Heart left ventricle (tissue), 16 donors: ENCODE data around the gene AFAP1L1. TPM values are rescaled to one million over a fixed set of nuclear protein-coding genes. Genes with fewer than 3 reads are reported as not detected.
A peak's percentile ranks its signal among the peaks of the same experiment; 100 is the strongest.

Source experiments
- ATAC-seq, 4 donors: fragments of 200-7000 bp; cut with Tn5 transposase; one replicate each; pipeline ENCODE4 v1.9.1; 2020 to 2022; ENCODE audit warnings: moderate library complexity in 4 of 4, mild to moderate bottlenecking in 3 of 4, moderate number of reproducible peaks in 1 of 4
- DNase-seq, 5 donors: peaks; one replicate each; pipeline ENCODE4 v3.0.0-alpha.2; 2020
- H3K27ac ChIP-seq, 12 donors: fragments of 200-600 bp; sonication (generic) in 4 of 12; one replicate each; pipeline versions ENCODE4 v1.5.0 to v1.8.0; 2016 to 2022; ENCODE audit warnings: mild to moderate bottlenecking in 2 of 12
- H3K27me3 ChIP-seq, 9 donors: fragments of 200-600 bp; sonication (generic) in 2 of 9; one replicate each; pipeline versions ENCODE4 v1.5.1 to v1.8.0; 2016 to 2022; ENCODE audit warnings: mild to moderate bottlenecking in 3 of 9
- H3K36me3 ChIP-seq, 9 donors: fragments of 200-600 bp; sonication (generic) in 2 of 9; one replicate each; pipeline versions ENCODE4 v1.5.0 to v1.8.0; 2018 to 2022; ENCODE audit warnings: mild to moderate bottlenecking in 2 of 9
- H3K4me1 ChIP-seq, 12 donors: fragments of 200-600 bp; sonication (generic) in 4 of 12; one replicate each; pipeline versions ENCODE4 v1.5.0 to v1.8.0; 2016 to 2022; ENCODE audit warnings: mild to moderate bottlenecking in 3 of 12
- H3K4me3 ChIP-seq, 12 donors: fragments of 200-600 bp; sonication (generic) in 4 of 12; one replicate each; pipeline versions ENCODE4 v1.5.0 to v1.8.0; 2017 to 2022; ENCODE audit warnings: mild to moderate bottlenecking in 9 of 12, moderate library complexity in 4 of 12
- H3K9me3 ChIP-seq, 12 donors: fragments of 200-600 bp; sonication (generic) in 4 of 12; one replicate each; pipeline versions ENCODE4 v1.5.0 to v1.8.0; 2016 to 2022; ENCODE audit warnings: mild to moderate bottlenecking in 1 of 12
- POLR2A ChIP-seq, 2 donors: fragments of 450-650 bp; IDR thresholded peaks; one replicate each; pipeline ENCODE4 v1.6.1; 2017; ENCODE audit warnings: antibody characterized with exemption in 2 of 2, mild to moderate bottlenecking in 2 of 2, moderate library complexity in 2 of 2
- WGBS, 4 donors: extraction: QIAGEN DNeasy Blood & Tissue Kit in 2 of 4; methylation state at CpG; one replicate each; pipeline versions ENCODE4 v1.1.5 to v1.1.7; 2013 to 2018; 5-methylcytosine and 5-hydroxymethylcytosine counted together
- intact Hi-C, 10 donors: fragments of 100-400 bp; cut with DNase I; formaldehyde crosslinking; loops; one replicate each; pipeline versions ENCODE4 v1.11.1 to v1.14.2; 2022
- polyA plus RNA-seq, 2 donors: library from polyadenylated mRNA; stranded (reverse); fragments of 200-250 nt; gene quantifications; one replicate each; pipeline ENCODE4 v1.2.3, GENCODE V29; 2013
- total RNA-seq, 9 donors: library from RNA; depleted of rRNA in 2 of 9; stranded (reverse); fragments of >200 nt in 2 of 9; fragmentation: NEBNext Ultra II Directional in 3 of 9; extraction: Animal tissue kit (Norgen Biotek cat#: 25700) in 3 of 9; gene quantifications; one replicate each; pipeline versions ENCODE4 v1.1.0 to v1.2.4, GENCODE V29; 2016 to 2023
- TF ChIP-seq, protein P1 (sequence below), 12 donors: fragments of 200-600 bp; sonication (generic) in 4 of 12; IDR thresholded peaks; one replicate each; pipeline versions ENCODE4 v1.5.0 to v1.8.0; 2018 to 2022; ENCODE audit warnings: antibody characterized with exemption in 12 of 12, mild to moderate bottlenecking in 5 of 12
- donor health status: ischemic (EF 13 %, LVEDD 7.1; RV severe dilation, severe dysfunction).
- donor health status: healthy with polysubstance abuse.
- donor health status: DM: no; HTN: yes; CAD: no.
- donor health status: DM: no; HTN: no; CAD: no.
- donor health status: ischemic (EF 25% LVEDD 6.9; RV normal size, moderate dysfunction).
- donor health status: ischemic (EF 25% LVEDD 5.7; RV mildly dilated, moderate dysfunction).
- donor health status: healthy.
- donor health status: DM: yes; HTN: yes; CAD: no.
- donor health status: ischemic (EF 35%, LVEDD 5.7; RV mildly dilated, moderate dysfunction).
- donor health status: nonischemic (EF 11% LVEDD 7.7; RV severe dilation, severe dysfunction).
- donor health status: DM: yes; HTN: yes; CAD: no.
- donor health status: PGD.
- donor health status: ischemic (EF 29% LVEDD 5.4; RV normal size, mild dysfunction).
- donor health status: nonischemic (EF 23%, LVEDD 6.1; RV moderate dilation, normal function).

AFAP1L1 gene
- total and polyA plus RNA-seq, 11 donors: 30.4 to 57.7 (median 45.0) TPM

DNA sequence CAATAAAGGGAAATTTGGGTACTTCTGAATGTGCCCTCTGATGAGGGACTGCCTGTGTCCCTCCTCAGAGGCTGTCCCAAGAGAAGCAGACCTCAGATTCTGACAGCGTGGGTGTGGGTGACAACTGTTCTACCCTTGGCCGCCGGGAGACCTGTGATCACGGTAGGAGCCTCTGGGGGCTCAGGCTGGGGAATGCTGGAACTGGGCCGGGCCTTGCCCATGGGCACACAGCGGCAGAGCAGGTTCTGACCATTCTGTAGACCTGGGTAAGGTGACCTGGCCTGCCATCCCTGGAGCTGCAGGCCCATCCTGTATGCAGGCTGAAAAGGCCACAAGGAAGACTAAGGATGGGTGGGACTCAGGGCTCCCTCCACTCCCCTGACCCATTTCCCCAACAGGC, 44.1 kb downstream of the AFAP1L1 start:
- ATAC-seq (no peak), DNase-seq (no peak)
- Histone ChIP-seq H3K27ac (peak overlapping the region in 1 of 12 donors; percentile 4), H3K4me1 (peaks cover 7 to 46% (median 14%) of the 10 kb centered on the region in 12 donors), H3K4me3 (no peak overlapping the region), H3K9me3 (no peaks in the 10 kb centered on the region), H3K27me3 (no peaks in the 10 kb centered on the region), H3K36me3 (peaks cover 0 to 98% (median 48%) of the 10 kb centered on the region in 9 donors)
- intact Hi-C loops: loop anchor here in 8 of 10 donors (2.0 to 10.0 kb wide), 6 partner anchors 43 to 249 kb away; partner anchors contain the start of gene AFAP1L1 (in 1 of the 8)
- 91 to 94% (median 93%) methylated on average over 4 to 6 of the region's 6 CpGs for WGBS, 4 donors
- TF ChIP-seq, protein P1, sequence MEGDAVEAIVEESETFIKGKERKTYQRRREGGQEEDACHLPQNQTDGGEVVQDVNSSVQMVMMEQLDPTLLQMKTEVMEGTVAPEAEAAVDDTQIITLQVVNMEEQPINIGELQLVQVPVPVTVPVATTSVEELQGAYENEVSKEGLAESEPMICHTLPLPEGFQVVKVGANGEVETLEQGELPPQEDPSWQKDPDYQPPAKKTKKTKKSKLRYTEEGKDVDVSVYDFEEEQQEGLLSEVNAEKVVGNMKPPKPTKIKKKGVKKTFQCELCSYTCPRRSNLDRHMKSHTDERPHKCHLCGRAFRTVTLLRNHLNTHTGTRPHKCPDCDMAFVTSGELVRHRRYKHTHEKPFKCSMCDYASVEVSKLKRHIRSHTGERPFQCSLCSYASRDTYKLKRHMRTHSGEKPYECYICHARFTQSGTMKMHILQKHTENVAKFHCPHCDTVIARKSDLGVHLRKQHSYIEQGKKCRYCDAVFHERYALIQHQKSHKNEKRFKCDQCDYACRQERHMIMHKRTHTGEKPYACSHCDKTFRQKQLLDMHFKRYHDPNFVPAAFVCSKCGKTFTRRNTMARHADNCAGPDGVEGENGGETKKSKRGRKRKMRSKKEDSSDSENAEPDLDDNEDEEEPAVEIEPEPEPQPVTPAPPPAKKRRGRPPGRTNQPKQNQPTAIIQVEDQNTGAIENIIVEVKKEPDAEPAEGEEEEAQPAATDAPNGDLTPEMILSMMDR (IDR thresholded peaks at IDR 0.05): no peak
- no peak for TF ChIP-seq POLR2A (IDR thresholded peaks at IDR 0.05)

DNA sequence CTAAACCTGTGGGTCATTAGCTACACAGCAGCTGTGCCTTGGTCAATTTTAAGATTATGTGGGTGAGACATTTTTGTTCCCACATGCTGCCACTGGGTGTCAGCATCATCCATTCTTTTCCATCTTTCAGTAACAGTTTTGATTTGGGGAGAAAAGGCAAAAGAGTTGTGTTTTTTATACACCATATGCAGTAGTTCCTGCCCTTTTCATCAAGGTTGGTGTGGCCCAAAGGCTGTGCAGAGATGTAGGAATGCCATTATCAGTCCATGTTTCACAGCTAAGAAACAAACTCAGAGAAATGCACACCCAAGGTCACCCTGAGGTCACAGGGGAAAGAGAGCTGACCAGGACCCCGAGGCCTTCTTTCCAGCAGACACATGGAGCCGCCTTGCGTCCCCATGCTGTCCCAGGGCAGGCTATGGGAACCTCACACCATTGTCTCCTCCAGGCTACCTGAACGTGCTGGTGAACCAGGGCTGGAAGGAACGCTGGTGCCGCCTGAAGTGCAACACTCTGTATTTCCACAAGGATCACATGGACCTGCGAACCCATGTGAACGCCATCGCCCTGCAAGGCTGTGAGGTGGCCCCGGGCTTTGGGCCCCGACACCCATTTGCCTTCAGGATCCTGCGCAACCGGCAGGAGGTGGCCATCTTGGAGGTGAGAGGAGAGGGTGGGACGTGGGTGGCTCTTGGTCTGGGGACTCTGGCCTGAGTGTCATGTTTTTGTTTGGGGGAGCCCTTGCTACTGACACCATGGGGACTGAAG, 45.8 kb downstream of the AFAP1L1 start:
- no peak for TF ChIP-seq POLR2A (IDR thresholded peaks at IDR 0.05)
- TF ChIP-seq, protein P1 (IDR thresholded peaks at IDR 0.05): peak; percentile 40 to 75 (median 64)
- no peaks in the 10 kb centered on the region for H3K27me3 ChIP-seq
- peaks cover 10 to 48% (median 21%) of the 10 kb centered on the region in 12 donors for H3K4me1 ChIP-seq
- H3K4me3 ChIP-seq: no peak overlapping the region
- 81 to 94% (median 84%) methylated on average over 9 to 14 of the region's 14 CpGs for WGBS, 4 donors
- intact Hi-C loops: loop anchor here (2.0 to 10.0 kb wide), 7 partner anchors 45 to 247 kb away; partner anchors contain the start of gene AFAP1L1 (in 1 of the 10)
- H3K9me3 ChIP-seq: no peaks in the 10 kb centered on the region
- H3K36me3 ChIP-seq: peaks cover 0 to 96% (median 32%) of the 10 kb centered on the region in 9 donors
- DNase-seq: no peak
- no peak for ATAC-seq
- H3K27ac ChIP-seq: peak overlapping the region in 11 of 12 donors; percentile 2 to 79 (median 54)

DNA sequence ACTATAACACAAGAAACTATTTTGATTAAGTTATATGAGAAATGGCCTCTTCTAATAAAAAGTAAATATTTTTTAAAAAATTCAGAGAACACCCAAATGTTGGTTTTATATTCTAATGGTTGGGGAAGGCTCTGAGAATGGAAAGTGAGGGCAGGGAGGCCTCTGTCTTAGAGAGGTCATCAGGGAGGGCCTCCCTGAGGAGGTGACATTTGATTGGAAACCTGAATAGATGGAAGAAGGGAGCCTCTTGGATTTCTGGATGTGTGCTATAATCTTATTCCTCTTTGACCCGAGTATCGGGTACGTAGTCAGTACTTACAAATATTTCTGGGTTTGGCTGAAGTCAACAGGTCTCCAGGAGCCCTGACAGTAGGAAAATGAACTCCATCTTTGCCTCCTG, 47.5 kb downstream of the AFAP1L1 start:
- no peak overlapping the region for H3K4me3 ChIP-seq
- H3K4me1 ChIP-seq: peaks cover 10 to 47% (median 21%) of the 10 kb centered on the region in 12 donors
- intact Hi-C loops: loop anchor here in 9 of 10 donors (2.0 to 10.0 kb wide), 7 partner anchors 47 to 246 kb away; partner anchors contain the start of gene AFAP1L1 (in 1 of the 9)
- no peak for ATAC-seq
- DNase-seq: no peak
- no peaks in the 10 kb centered on the region for H3K27me3 ChIP-seq
- H3K9me3 ChIP-seq: no peaks in the 10 kb centered on the region
- TF ChIP-seq, protein P1 (IDR thresholded peaks at IDR 0.05): no peak
- TF ChIP-seq POLR2A (IDR thresholded peaks at IDR 0.05): no peak
- peak overlapping the region; percentile 1 to 82 (median 22) for H3K27ac ChIP-seq
- peaks cover 0 to 96% (median 32%) of the 10 kb centered on the region in 9 donors for H3K36me3 ChIP-seq
- WGBS, 4 donors: 89 to 95% (median 92%) methylated on average over 3 of the region's 3 CpGs

DNA sequence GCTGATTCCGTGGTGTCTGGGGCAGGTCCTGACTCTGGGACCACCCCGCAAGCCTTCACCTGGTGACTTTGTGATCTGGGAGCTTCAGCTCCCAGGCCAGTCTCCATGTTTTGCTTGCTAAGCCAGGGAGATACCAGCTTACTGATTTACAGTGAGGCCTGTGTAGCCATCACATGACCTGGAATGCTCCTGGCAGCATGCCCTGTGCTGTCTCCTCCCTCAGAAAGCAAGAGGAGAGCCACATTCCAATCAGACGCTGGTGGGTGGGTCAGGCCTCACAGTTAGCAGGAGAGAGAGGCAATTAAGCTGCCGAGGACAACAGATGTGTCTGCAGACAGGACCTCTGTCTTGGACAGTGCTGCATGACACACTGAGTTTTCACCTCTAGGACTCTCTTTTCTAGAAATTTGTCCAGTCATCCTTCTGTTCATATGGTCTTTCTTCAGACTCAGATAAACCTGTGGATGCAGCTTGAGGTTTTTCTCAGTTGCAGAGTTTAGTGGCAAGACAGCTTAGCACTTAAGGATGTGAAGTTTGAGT, 49.2 kb downstream of the AFAP1L1 start:
- no peak for TF ChIP-seq POLR2A (IDR thresholded peaks at IDR 0.05)
- TF ChIP-seq, protein P1 (IDR thresholded peaks at IDR 0.05): no peak
- Histone ChIP-seq H3K27ac (peak overlapping the region in 11 of 12 donors; percentile 41 to 82 (median 71)), H3K4me1 (peaks cover 10 to 59% (median 26%) of the 10 kb centered on the region in 12 donors), H3K27me3 (no peaks in the 10 kb centered on the region), H3K9me3 (no peaks in the 10 kb centered on the region), H3K36me3 (peaks cover 0 to 96% (median 40%) of the 10 kb centered on the region in 9 donors), H3K4me3 (no peak overlapping the region)
- 8 to 24% (median 22%) methylated on average over 4 of the region's 4 CpGs for WGBS, 4 donors
- DNase-seq (peak; percentile 89 to 94 (median 91)), ATAC-seq (peak; percentile 90 to 92 (median 92))
- intact Hi-C loops: loop anchor here in 3 of 10 donors (5.0 kb wide), 3 partner anchors 36 to 241 kb away; partner anchors contain the start of gene PCYOX1L (in 1 of the 3)
